ENCODE results near the gene REXO2. TPM values are rescaled to one million over a fixed set of nuclear protein-coding genes. Genes with fewer than 3 reads are reported as not detected.

REXO2 gene
- polyA plus RNA-seq, 3 donors = 99.0 to 129 (median 117) TPM

Other genes starting within 250 kb of the REXO2 start
- gene NNMT, start 143.1 kb upstream of the REXO2 start, polyA plus RNA-seq (ENCODE audit: insufficient read length in 3 of 3) = under 1 TPM; 0.39 to 0.77 (median 0.53) TPM
- gene C11orf71, start 39.0 kb upstream of the REXO2 start, polyA plus RNA-seq (ENCODE audit: insufficient read length in 3 of 3) = 10 to 100 TPM; 15.8 to 18.3 (median 18.0) TPM
- gene RBM7, start 38.8 kb upstream of the REXO2 start, polyA plus RNA-seq (ENCODE audit: insufficient read length in 3 of 3) = 10 to 100 TPM; 46.9 to 55.1 (median 48.2) TPM
- gene NXPE1, start 120.4 kb downstream of the REXO2 start, polyA plus RNA-seq (ENCODE audit: insufficient read length in 3 of 3) = under 1 TPM in 2 of 3 donors, not detected in 1; 0.04 to 0.16 TPM
- gene NXPE4, start 156.3 kb downstream of the REXO2 start, polyA plus RNA-seq (ENCODE audit: insufficient read length in 3 of 3) = under 1 TPM in 1 of 3 donors, not detected in 2; 0.21 TPM
- gene NXPE2, start 239.1 kb downstream of the REXO2 start, polyA plus RNA-seq (ENCODE audit: insufficient read length in 3 of 3) = under 1 TPM; 0.27 to 0.47 (median 0.37) TPM